NCI-H2196 (cell line): ENCODE results near the gene TLR9.

Experiments
- DNase-seq: peaks from one replicate; lab custom pipeline; 2025; ENCODE audit not compliant: unreplicated experiment; lab: John Stamatoyannopoulos, UW

Gene TLR9

GRCh38 chr3:52247409-52248164, 22.1 kb upstream of the TLR9 start:
- no peak for DNase-seq

GRCh38 chr3:52246728-52247408, 21.4 kb upstream of the TLR9 start:
- no peak for DNase-seq

GRCh38 chr3:52246264-52246620, 20.8 kb upstream of the TLR9 start:
- no peak for DNase-seq

GRCh38 chr3:52245322-52246263, 20.1 kb upstream of the TLR9 start, which contains the start of gene PPM1M:
TSS of gene PPM1M (plus strand) at chr3:52245759. CDS start at chr3:52245825, 66 bp downstream.
- peak; percentile 29 for DNase-seq

GRCh38 chr3:52243791-52244628, 18.6 kb upstream of the TLR9 start:
- DNase-seq: no peak

- no peak for DNase-seq
Measured at GRCh38 chr3:52242039-52242438, 16.6 kb upstream of the TLR9 start.

GRCh38 chr3:52240886-52241370, 15.5 kb upstream of the TLR9 start:
- DNase-seq: no peak

- DNase-seq: peak; percentile 54
Measured at GRCh38 chr3:52240059-52240885, 14.8 kb upstream of the TLR9 start.

GRCh38 chr3:52238761-52239701, 13.6 kb upstream of the TLR9 start, which contains the start of gene TWF2:
TSS of gene TWF2 (minus strand) at chr3:52239158. CDS start at chr3:52239016, 142 bp downstream.
- DNase-seq: peak; percentile 55

- DNase-seq: no peak
Measured at GRCh38 chr3:52238193-52238760, 12.8 kb upstream of the TLR9 start.

- DNase-seq: peak; percentile 58
Measured at GRCh38 chr3:52237657-52238172, 12.3 kb upstream of the TLR9 start.

- peak; percentile 24 for DNase-seq
Measured at GRCh38 chr3:52237006-52237656, 11.7 kb upstream of the TLR9 start.

GRCh38 chr3:52236424-52236886, 11.0 kb upstream of the TLR9 start:
- no peak for DNase-seq

- no peak for DNase-seq
Measured at GRCh38 chr3:52234516-52235447, 9.3 kb upstream of the TLR9 start.

- no peak for DNase-seq
Measured at GRCh38 chr3:52233968-52234367, 8.5 kb upstream of the TLR9 start.

GRCh38 chr3:52233108-52233591, 7.7 kb upstream of the TLR9 start:
- no peak for DNase-seq
